GM12864 (cell line): ENCODE results near the gene PRPF19.

Experiments used
- DNase-seq: peaks from one replicate; pipeline ENCODE4 v3.0.0-alpha.2; 2011; ENCODE audit warnings: low read depth
- H3K4me3 ChIP-seq: 2 replicates; pipeline ENCODE4 v1.5.1; 2011; ENCODE audit warnings: mild to moderate bottlenecking, low read depth, low read length, control low read depth
- CTCF ChIP-seq: IDR thresholded peaks from 2 replicates; pipeline ENCODE4 v1.5.1; 2011; ENCODE audit warnings: low read depth, mild to moderate bottlenecking, moderate library complexity, low read length, control low read depth, inconsistent platforms; ENCODE audit errors: missing control alignments

Gene PRPF19

DNA sequence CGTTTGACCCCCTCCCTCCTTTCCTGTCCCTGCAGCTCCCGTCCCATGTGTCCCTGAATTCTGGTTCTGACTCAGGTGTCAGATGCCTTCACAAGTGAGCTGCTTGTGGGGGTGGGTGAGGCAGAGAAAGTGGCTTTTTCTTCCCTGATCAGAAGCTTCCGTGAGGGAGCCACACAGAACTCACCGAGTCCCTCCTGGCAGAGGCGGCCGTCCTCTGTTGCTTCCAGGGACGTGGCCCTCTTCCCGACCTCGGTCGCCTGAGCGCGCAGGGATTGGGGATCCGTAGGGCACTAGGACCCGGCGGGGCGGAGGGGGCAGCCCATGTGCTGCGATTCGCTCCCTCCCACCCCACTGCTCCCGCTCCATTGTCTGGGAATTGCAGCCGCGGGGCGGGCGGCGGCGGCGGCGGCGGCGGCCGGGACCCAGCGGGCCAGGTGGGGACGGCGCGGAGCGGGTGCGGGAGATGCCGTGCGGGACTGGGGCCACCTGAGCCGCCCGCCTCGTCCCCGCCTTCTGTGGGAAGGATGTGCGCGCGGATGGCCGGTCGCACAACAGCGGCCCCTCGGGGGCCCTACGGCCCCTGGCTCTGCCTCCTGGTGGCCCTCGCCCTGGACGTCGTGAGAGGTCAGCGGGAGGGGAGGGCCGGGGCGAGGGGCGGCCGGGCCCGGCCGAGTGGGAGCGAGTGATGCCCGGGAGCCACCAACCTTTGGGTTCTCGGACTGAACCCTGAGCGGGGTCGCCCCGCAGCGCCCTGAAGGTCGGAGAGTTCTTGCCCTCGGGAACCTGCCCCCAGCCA lies 17.9 kb upstream of the PRPF19 start, which contains the start of gene TMEM132A:
Gene TMEM132A, plus strand, starts transcription at position 351 of the 796 bp plus-strand sequence. Its CDS starts 174 bp downstream, at position 525.
- H3K4me3 ChIP-seq = peak within 1 kb of the TSS; percentile 60
- no peak for TF ChIP-seq CTCF
- no peak for DNase-seq

- no peak for TF ChIP-seq CTCF
- no peak for DNase-seq
Measured at GRCh38 chr11:60923800-60924109, 17.4 kb upstream of the PRPF19 start.

GRCh38 chr11:60923326-60923725 lies 16.9 kb upstream of the PRPF19 start:
- TF ChIP-seq CTCF = no peak
- H3K4me3 ChIP-seq = no peak overlapping the region
- DNase-seq = no peak

More at GRCh38 chr11:60923800-60924109, 17.4 kb upstream of the PRPF19 start:
- H3K4me3 ChIP-seq = peak overlapping the region; percentile 60

GRCh38 chr11:60922906-60923305 lies 16.5 kb upstream of the PRPF19 start:
- no peak overlapping the region for H3K4me3 ChIP-seq
- DNase-seq = no peak
- no peak for TF ChIP-seq CTCF

- TF ChIP-seq CTCF = no peak
- DNase-seq = no peak
- no peak overlapping the region for H3K4me3 ChIP-seq
Measured at GRCh38 chr11:60921777-60922335, 15.5 kb upstream of the PRPF19 start.

DNA sequence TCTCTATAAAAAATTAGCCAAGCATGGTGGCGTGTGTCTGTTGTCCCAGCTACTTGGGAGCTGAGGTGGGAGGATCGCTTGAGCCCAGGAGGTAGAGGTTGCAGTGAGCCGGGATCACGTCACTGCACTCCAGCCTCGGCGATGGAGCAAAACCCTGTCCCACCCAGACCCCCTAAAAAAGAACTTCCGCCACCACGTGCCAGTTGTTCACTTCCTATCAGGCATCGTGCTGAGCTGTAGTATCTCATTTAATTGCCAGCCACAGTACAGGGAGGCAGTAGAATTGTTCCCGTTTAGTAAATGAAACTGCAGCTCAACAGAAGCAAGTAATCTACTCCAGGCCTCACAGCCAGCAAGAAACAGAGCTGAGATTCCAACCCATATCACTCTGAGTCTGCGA lies 14.9 kb upstream of the PRPF19 start:
- no peak overlapping the region for H3K4me3 ChIP-seq
- DNase-seq = no peak
- TF ChIP-seq CTCF = no peak

- no peak for TF ChIP-seq CTCF
Measured at GRCh38 chr11:60919956-60920355, 13.6 kb upstream of the PRPF19 start.

More at GRCh38 chr11:60919956-60920355, 13.6 kb upstream of the PRPF19 start:
- no peak overlapping the region for H3K4me3 ChIP-seq
- DNase-seq = no peak
